ENCODE measurements around the gene ACOXL.

The ACOXL gene

GRCh38 chr2:111121828-111122630, 389.7 kb downstream of the ACOXL start:
- H3K4me3 ChIP-seq (ENCODE audit: low read depth, low read length): peak overlapping the region; percentile 77
- no peak for TF ChIP-seq CTCF (IDR thresholded peaks at IDR 0.05; ENCODE audit: low read depth, low read length)

- TF ChIP-seq CTCF (IDR thresholded peaks at IDR 0.05; ENCODE audit: low read depth, low read length): no peak
- H3K4me3 ChIP-seq (ENCODE audit: low read depth, low read length): peak overlapping the region; percentile 75
Measured at GRCh38 chr2:111122631-111123421, 390.5 kb downstream of the ACOXL start.

GRCh38 chr2:111123751-111124150, 391.4 kb downstream of the ACOXL start:
- no peak overlapping the region for H3K4me3 ChIP-seq (ENCODE audit: low read depth, low read length)
- TF ChIP-seq CTCF (IDR thresholded peaks at IDR 0.05; ENCODE audit: low read depth, low read length): no peak

GRCh38 chr2:111126581-111126980, 394.2 kb downstream of the ACOXL start:
- TF ChIP-seq CTCF (IDR thresholded peaks at IDR 0.05; ENCODE audit: low read depth, low read length): no peak

GRCh38 chr2:111127351-111127750, 395.0 kb downstream of the ACOXL start:
- H3K4me3 ChIP-seq (ENCODE audit: low read depth, low read length): no peak overlapping the region
- TF ChIP-seq CTCF (IDR thresholded peaks at IDR 0.05; ENCODE audit: low read depth, low read length): no peak

More at GRCh38 chr2:111126581-111126980, 394.2 kb downstream of the ACOXL start:
- H3K4me3 ChIP-seq (ENCODE audit: low read depth, low read length): no peak overlapping the region

- TF ChIP-seq CTCF (IDR thresholded peaks at IDR 0.05; ENCODE audit: low read depth, low read length): no peak
- H3K4me3 ChIP-seq (ENCODE audit: low read depth, low read length): no peak overlapping the region
Measured at GRCh38 chr2:111128096-111128495, 395.7 kb downstream of the ACOXL start.

GRCh38 chr2:111133603-111134002, 401.2 kb downstream of the ACOXL start:
- H3K4me3 ChIP-seq (ENCODE audit: low read depth, low read length): no peak overlapping the region
- no peak for TF ChIP-seq CTCF (IDR thresholded peaks at IDR 0.05; ENCODE audit: low read depth, low read length)

All from WI38 (cell line).